ENCODE results near the gene TGFBR1.

GRCh38 chr9:99063522-99063921, 41.4 kb upstream of the TGFBR1 start:
- TF ChIP-seq CTCF (conservative IDR thresholded peaks at IDR 0.05) (no peak), ZFX (IDR thresholded peaks at IDR 0.05) (no peak)
